Measurements from ENCODE around the gene CST7.

CST7 gene

DNA sequence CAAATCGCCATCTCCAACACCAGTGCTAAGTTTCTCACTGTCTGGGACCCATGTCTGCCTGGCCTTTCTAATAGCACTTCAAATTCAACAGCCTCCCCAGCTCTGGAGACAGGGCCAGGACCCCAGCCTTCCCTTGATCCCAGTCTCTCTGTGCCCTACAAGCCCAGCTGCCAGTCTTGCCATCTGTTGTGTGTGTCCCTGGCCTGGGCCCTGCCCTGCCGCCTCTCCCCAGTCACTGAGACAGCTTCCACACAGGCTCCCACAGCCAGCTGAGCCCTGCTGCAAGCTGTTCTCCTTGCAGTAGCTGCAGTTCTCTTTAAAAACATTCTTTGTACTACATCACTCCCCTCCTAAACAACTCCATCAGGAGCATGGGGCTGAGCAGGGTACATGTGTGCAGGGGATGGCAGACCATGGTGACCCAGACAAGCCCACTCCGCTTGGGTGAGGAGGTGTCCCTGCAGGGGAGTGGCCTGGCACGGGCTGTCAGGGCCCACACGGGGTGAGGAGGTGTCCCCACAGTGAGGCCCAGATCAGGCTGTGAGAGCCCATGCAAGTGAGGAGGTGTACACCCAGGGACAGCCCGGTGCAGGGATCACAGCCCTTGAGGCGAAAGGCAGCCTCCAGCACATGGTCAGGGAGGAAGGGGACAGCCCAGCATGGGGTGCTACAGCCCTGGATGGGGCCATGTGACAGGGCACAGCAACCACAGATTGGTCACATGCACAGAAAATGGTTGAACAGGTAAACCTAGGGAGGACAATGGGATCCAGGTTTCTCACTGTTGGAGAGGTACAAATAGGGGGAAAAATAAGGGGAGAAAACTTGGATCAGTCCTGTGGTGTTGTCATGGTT is 16.2 kb downstream of the CST7 start:
- no peak for DNase-seq

DNA sequence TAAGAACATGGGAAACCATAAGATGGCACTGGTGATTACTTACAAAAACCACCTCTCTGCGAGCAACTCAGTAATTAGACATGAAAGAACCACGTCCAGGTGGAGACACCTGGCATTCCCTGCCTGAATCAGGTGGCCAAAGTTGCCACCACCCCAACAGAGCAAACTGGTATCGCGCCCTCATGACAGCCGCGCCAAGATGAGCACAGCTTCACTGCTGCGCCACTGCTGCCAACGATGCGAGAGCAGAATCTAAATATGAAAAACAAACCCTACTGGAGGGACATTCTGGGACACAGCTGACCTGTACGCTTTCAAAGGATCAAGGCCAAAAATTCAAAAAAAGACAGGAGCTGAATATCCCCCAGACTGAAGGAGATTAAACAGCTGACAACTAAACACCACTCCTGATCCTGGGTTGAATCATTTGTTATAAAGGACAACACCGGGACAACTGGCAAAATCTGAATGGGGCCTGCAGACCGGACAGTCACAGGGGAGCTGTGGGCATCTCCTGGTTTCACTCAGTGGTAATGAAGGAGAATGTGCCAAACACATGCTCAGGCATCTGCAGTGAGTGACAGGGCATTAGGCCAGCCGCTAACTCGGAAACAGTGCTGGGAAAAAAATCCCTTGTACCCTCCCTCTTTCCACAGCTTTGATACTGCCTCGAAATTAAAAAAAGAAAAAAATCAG is 17.4 kb downstream of the CST7 start:
- DNase-seq, result peak; percentile 6

DNA sequence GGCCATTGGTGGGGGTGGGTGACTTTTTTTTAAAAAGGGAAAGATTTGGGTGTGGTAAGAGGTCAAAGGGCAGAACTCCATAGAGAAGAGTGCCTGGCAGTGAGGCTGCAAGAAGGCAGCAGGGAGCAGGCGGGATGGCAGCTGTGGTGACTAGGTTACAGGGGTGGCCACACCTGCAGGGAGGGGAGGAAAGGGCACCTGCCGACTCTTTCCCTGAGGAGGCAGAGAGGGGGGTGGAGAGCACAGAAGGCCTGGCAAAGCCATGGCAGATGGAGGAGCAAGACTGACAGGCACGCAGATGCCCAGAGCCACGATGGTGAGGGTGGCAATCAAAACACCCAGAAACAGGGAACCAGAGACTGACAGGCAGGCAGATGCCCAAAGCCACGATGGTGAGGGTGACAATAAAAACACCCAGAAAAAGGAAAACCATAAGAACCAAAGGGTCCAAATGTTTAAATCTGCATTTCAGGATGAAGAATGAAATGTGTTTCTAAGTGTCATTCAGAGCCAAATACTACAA is 19.3 kb downstream of the CST7 start:
- peak; percentile 61 for DNase-seq

DNA sequence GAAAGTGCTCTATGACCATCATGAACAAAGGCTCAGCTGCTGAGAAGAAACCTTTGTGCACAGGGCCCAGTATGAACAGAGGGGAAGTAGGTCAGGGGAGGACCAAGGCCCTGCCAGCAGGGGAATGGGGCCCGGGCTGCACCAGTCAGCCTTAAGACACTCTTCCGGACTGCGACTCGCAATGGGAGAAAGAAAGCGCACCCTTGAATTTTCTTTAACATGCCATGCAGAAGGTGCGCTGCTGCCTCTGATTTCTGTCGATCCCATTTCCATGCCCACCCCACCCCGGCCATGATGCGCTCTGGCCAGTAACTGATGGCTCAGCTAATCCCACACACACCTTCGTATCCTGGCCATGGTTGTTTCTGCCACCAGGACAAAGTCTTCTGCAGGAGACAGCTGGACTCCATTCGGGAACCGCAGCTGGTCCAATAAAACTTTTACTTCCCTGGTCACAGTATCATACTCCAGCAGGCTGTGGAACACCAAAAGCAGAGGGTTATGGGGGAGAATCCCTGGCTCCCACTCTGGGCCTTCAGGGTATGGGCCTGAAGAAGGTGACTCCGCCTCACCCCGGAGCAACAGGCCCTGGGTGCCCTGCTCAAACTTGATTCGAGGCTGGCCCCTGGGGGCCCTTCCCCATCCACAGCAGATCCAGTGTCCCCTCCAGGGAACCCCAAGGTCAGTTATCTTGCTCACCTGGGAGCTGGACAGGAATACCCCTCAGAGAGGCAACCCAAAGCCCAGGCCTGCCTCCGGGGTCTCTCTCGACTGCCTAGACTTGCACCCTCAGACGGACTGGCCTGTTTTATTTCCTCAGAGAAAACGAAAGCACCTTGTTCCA is 20.3 kb downstream of the CST7 start:
- DNase-seq, result no peak

DNA sequence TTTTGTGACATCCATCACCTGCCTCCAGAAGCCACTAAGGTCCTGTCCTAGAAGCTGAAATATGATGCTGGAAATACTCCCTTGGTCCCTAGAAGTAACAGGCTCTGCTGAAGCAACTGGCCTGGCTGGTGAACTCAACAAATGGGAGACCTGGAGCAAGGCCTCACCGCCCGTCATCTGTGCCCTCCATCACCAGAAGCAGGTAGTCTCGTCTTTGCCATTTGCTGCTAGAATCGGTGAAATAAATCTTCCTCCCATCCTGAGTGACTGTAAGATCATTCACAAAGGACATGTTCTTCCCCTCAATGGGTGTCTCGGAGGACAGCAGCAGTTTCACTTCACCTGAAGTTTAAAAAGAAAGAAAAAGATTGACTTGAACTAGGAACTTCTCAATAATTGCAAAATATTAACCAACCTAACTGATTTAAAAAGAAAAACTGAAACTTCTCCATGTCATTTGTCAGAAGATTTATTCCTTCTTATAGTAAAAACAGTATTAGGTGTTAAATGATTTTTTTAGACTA is 21.0 kb downstream of the CST7 start:
- DNase-seq, result no peak

DNA sequence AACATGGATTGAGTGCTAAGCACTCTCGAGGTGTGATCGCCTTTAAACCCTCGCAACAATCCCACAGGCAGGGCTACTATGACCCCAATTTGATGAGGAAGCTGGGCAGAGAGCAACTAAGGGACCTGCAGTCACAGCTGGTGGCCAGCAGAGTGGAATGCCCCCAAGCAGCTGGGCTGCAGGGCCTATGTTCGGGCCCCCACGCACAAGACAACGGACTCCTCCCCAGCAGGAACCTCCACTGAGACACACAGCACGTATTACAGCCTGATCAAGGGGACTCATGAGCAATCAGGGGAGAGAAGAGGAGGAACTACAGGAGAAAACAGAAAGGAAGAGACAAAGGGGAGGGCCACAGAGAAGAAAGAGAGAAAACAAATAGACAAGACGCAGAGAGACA is 21.7 kb downstream of the CST7 start:
- no peak for DNase-seq

DNA sequence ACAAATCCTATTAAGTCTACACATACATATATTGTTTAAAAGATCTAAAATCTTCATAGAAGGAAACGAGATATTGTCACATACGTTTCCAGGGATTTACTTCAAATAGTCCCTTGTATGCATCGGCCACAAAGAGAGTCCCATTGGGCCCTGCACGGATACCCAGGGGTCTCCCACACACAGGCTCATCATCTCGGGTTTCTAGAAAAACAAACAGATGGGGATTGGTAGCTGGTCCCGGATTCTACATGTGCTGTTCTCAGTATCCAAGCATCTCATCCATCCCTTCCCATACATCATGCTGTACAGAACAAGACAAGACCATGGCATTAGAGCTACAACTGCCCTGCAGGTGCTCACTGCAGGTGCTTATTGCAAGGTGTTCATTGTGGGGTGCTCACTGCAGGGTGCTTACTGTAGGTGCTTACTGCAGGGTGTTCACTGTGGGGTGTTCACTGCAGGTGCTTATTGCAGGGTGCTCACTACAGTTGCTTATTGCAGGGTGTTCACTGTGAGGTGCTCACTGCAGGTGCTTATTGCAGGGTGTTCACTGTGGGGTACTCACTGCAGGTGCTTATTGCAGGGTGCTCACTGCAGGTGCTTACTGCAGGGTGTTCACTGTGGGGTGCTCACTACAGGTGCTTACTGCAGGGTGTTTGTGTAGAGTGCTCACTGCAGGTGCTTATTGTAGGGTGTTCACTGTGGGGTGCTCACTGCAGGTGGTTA is 22.5 kb downstream of the CST7 start:
- no peak for DNase-seq

DNA sequence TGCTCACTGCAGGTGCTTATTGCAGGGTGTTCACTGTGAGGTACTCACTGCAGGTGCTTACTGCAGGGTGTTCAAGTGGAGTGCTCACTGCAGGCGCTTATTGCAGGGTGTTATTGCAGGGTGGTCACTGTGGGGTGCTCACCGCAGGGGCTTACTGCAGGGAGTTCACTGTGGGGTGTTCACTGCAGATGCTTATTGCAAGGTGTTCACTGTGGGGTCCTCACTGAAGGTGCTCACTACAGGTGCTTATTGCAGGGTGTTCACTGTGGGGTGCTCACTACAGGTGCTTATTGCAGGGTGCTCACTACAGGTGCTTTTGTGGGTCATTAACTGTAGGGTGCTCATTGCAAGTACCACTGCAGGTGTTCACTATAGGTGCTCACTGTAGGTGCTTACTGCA is 23.3 kb downstream of the CST7 start:
- no peak for DNase-seq

DNA sequence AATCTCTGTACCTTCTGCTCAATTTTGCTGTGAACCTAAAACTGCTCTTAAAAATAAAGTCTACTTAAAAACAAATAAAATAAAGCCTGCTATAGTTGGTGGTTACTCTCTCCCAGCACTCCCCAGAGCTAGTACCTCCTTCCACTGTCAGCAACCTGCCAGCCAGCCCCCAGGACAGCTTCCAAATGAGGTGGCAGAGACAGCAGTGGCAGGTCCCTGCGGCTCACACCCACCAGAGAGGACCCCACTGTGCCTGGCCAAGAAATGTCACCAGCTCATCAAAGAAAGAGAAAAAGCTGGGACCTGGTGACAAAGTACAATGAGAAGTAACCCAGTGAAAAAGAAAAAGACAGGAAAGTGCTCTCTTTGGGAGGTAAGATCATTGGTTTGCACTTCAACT is 28.3 kb downstream of the CST7 start:
- DNase-seq, result no peak

DNA sequence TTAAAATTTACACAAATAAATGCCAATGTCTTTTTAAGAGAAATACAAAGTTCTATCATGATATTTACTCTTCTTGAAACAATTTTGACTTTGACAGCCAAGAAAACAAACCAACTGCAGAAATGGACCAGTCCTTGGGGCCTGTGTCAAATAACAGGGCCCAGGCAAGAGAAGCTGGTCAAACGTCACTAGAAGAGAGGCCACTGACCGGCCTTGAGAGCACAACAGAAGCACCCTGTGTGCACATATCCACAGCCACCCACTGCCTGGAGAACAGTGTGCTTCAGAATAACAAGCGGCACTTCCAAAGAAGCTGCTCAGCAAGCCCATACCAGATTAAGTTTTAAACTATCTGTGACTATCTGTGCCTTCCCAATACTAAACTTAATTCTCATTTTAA is 28.7 kb downstream of the CST7 start:
- DNase-seq, result no peak

DNA sequence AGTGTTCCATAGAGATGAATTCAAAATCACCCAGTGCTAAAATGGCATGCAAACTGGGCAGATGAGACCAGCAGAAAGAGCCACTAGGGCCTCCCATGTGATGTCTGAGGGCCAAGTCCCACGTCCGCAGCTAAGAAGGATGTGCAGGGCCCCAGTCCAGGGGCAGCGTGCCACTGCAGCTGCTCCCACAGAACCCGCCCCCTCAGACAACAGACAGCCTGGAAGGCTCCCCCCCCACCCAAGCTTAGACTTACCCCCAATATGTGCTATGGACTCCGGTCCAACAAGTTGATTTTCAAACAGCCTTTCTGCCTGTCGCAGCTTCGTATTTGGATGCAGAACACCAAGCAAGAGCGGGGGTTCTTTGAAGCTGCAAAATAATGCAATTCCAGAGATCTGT is 29.4 kb downstream of the CST7 start:
- DNase-seq, result no peak

DNA sequence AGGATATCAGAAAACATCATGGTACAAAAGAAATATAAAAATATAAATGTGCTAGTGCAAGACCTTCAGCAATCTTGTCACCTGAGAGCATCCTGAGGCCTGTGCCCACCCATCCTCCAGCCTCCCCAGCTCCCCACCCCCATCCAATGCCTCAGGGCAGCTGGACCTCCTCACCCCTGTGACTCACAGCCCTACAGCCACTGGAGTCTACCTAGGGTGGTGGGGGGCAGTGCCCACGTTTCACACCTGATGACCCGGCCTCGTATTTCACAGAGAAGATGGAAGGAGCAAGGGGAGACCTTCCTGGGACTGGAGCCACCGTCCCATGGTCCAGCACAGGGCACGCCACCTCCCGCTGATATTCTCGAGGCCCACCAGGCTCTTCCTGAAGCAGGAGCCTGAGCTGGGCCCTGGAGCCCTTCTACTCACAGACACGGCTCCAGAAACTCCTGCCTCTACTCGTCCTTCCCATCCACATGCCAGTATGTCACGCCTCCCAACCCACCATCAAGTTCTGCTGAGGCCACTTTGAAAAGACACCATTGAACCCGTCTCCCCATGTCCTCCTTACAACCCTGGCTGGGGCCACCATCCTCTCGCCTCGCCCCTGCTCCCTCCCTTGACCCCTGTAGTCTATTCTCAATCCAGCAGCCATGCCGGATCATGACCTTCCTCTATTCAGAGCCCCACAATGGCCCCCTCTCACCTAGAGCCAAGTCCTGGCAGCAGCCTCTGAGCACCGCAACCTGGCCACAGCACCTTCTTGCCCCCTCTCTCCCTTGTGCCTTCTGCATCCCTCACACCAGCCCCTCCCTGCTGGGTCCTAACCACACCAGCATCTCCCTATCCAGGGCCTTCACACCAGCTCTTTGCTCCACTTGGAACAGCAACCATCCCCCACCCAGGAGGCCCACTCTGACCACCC is 30.2 kb downstream of the CST7 start:
- no peak for DNase-seq

DNA sequence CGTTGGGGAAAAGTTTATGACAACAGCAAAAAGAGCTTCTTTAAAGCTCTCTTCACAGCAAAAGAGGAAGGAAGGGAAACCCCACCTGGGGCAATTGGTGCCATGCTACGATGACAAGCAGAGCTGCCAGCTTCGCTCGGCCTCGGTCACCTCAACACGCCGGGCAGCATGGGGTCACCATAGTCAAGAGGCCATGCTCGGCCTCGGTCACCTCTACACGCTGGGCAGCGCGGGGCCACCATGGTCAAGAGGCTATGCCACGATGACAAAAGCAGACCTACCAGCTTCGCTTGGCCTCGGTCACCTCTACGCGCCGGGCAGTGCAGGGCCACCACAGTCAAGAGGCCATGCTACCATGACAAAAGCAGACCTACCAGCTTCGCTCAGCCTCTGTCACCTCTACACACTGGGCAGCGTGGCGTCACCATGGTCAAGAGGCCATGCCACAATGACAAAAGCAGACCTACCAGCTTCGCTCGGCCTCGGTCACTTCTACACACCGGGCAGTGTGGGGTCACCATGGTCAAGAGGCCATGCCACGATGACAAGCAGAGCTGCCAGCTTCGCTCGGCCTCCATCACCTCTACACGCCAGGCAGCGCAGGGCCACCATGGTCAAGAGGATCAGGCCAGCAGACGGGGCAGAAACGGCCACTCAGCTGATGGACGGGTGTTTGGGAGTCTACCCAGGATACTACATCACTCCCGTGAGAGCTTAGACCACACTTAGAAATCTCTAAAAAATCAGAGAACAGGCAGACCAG is 31.4 kb downstream of the CST7 start:
- no peak for DNase-seq

DNA sequence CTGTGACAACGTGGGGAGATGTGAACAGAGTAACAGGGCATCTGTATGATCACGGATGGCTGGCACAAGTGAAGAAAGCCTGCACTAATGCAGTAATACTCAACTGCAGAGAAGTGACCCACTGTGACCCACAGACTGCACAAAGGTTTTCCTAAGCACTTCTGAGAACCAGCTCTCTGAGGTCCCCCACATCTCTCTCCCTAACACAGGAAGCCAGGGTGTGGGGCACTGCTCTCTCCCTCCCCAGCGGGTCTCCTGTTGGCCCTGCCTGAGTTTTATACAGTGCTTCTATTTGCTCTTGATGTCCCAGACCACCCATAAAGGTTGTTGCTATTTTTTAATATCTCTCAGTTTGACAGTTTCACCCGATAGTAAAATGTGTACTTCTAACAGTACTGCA is 32.2 kb downstream of the CST7 start:
- DNase-seq, result no peak

DNA sequence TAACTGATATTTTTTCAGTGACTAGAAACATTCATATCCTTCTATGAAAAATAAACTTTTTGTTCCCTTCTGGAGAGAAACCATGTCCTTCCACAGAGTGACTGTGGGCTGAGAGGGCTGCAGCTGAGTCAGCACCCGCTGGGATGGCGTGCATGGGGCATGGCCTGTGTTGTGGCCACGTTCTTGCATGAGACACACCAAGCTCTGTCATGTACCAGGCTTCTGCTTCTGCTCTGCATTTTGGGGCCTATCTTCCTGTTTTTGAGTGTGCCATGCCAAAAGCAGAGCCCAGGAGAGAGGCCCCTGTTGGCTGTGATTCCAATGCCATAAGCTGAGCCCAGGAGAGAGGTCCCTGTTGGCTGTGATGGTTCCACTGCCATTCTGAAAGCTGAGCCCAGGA is 32.7 kb downstream of the CST7 start:
- no peak for DNase-seq

DNA sequence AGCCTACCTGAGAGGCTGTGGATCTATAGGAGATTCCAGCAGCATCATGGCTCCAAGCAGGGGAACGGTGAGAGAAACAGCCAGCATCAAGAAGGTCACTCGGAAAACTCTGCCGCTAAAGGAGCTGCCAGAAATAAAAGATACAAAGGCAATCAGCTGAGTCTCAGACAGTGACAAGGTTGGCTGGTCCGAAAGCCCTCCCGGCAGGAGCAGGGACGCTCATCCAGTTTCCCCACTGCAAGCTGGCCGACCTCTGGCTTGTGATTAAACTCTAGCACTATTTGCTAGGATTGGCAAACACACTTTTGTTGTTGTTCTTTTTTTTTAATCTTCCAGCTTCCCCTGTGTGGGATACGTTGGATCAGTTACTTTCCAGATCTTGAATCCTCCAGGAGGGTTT is 34.8 kb downstream of the CST7 start:
- no peak for DNase-seq

DNA sequence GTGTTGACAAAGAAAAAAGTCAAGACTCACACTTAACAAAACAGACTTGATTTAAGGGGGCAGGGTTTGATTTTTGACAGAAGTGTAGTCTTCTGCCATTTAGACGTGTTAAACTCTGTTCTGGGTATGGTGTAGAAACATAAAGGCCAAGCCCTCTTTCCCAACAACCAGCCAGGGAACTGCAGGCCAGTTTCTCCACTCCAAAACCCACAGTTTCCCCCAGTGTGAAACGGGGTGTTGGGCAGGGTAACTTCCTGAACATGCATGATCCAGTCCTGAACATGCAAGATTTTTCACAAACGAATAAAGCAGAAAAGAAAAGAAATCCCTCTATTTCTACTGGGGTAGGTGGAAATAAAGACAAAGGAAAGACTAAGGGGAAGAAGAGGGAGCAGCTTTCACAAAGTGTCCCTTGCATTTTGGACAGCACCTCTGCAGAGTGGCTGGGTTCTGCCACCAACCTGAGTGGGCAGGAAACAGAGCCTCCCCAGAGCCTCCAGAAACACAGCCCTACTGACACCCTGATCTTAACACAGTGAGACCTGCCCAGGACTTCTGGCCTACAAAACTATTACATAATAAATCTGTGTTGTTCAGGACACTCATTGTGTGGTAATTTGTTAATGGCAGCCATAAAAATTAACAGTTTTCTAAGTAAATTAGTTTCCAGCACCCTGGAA is 36.0 kb downstream of the CST7 start:
- no peak for DNase-seq

DNA sequence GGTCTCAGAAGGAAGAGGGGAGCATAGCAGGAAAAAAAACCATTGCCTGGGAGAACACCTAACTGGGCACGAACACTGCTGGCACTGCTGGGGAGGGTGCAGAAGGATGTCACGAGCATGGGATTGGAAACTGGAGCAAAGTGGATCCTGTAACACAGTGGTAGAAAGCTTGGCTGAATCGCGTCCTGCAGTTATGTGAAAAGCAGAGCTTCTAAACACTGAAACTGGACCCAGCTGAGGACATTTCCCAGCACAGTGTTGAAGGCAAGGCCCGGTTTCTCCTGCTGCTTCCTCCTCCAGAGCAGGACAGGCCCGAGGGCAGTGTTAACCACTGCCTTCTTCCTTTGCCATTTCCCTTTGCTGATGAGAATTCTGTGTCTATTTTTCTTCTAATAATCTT is 36.7 kb downstream of the CST7 start:
- DNase-seq, result no peak

DNA sequence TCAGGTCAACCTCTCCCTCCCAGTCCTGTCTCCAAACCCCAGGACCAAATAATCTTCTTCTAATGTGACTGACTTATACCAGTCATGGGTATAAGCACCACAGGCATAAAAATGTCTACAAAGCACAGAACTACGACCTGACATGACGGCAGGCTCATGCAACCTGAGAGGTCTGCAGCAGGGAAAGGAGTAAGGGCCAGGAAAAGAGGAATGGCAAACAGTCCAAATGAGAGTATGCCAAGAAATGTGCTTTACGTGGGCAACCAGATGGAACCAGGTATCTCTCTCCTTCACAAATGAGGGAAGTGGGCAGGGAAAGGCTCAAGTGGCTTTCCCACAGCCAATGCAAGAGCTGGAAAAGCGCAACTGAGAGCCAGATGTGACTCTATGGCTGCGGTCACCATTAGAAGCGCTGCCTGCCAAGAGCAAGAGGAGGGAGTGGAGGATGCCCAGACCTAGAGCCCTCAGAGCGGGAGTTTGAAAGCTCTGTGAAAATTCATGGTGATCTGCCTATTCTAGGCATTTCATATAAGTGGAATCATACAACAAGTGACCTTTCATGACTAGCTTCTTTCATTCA is 37.5 kb downstream of the CST7 start:
- no peak for DNase-seq

DNA sequence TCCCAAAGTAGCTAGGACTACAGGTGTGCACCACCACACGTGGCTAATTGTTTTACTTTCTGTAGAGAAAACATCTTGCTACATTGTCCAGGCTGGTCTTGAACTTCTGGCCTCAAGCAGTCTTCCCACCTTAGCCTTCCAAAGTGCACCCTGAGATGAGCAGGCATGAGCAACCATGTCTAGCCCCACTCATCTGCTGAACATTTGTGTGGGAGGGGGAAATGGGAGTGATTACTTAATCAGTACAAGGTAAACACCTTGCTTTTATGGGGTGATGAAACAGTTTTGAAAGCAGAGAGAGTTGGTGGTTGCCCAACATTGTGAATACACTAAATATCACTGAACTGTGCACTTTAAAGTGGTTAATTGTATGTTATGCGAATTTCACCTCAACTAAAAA is 38.2 kb downstream of the CST7 start:
- DNase-seq, result no peak
